GM19035 (cell line): Measurements from ENCODE around the gene RMI2.
"Not testable (repeated sequence)": the region's sequence is repeated elsewhere in the genome, so short reads cannot be mapped to it uniquely, and the experiment has no call there.

Experiments used
- ATAC-seq: cut with Tn5 transposase; IDR thresholded peaks from one replicate; pipeline ENCODE4 v1.9.1; 2021; ENCODE audit not compliant: unreplicated experiment

Gene RMI2

GRCh38 chr16:11350921-11351335, 5.7 kb downstream of the RMI2 start:
- ATAC-seq: no peak

- no peak for ATAC-seq
Observed at GRCh38 chr16:11353158-11353557, 7.9 kb downstream of the RMI2 start.

GRCh38 chr16:11354407-11354732, 9.1 kb downstream of the RMI2 start:
- ATAC-seq: peak; percentile 21

- ATAC-seq: peak; percentile 70
Observed at GRCh38 chr16:11354733-11355574, 9.7 kb downstream of the RMI2 start.

GRCh38 chr16:11355862-11356261, 10.6 kb downstream of the RMI2 start:
- ATAC-seq: no peak

- ATAC-seq: no peak
Observed at GRCh38 chr16:11356573-11357331, 11.5 kb downstream of the RMI2 start.

- no peak for ATAC-seq
Observed at GRCh38 chr16:11358531-11358930, 13.3 kb downstream of the RMI2 start.

GRCh38 chr16:11359370-11359769, 14.1 kb downstream of the RMI2 start:
- no peak for ATAC-seq

GRCh38 chr16:11360641-11361373, 15.5 kb downstream of the RMI2 start:
- ATAC-seq: no peak

- no peak for ATAC-seq
Observed at GRCh38 chr16:11361701-11362451, 16.6 kb downstream of the RMI2 start.

- no peak for ATAC-seq
Observed at GRCh38 chr16:11363927-11364258, 18.6 kb downstream of the RMI2 start.

GRCh38 chr16:11367483-11367906, 22.2 kb downstream of the RMI2 start:
- no peak for ATAC-seq

- peak; percentile 59 for ATAC-seq
Observed at GRCh38 chr16:11370084-11370931, 25.0 kb downstream of the RMI2 start.

- peak; percentile 13 for ATAC-seq
Observed at GRCh38 chr16:11370932-11371279, 25.6 kb downstream of the RMI2 start.

GRCh38 chr16:11372073-11372828, 27.0 kb downstream of the RMI2 start:
- no peak for ATAC-seq

- no peak for ATAC-seq
Observed at GRCh38 chr16:11372829-11373306, 27.6 kb downstream of the RMI2 start.

- ATAC-seq: no peak
Observed at GRCh38 chr16:11374255-11374654, 29.0 kb downstream of the RMI2 start.

GRCh38 chr16:11377154-11377553, 31.9 kb downstream of the RMI2 start:
- no peak for ATAC-seq

GRCh38 chr16:11378951-11379350, 33.7 kb downstream of the RMI2 start:
- not testable (repeated sequence) for ATAC-seq
